SK-N-SH (cell line): ENCODE data around the gene IQCF2. TPM values are rescaled to one million over a fixed set of nuclear protein-coding genes. Genes with fewer than 3 reads are reported as not detected.

Experiments used
- CTCF ChIA-PET: fragments of 300-600, 350-600 bp; formaldehyde crosslinking; extraction: SDS; loops from one replicate; lab custom pipeline; 2021; lab: Yijun Ruan, JAX
- POLR2A ChIA-PET: fragments of 350-600 bp; sonication (Branson Sonifier 250); formaldehyde crosslinking; extraction: SDS; loops from one replicate; lab custom pipeline; 2020; ENCODE audit warnings: antibody characterized with exemption, inconsistent platforms; lab: Yijun Ruan, JAX
- DNase-seq: peaks from one replicate; pipeline ENCODE4 v3.0.0; 2012
- H2AFZ ChIP-seq: fragments of 200-600 bp; sonication (generic); 2 replicates; pipeline ENCODE4 v1.8.1; 2016; ENCODE audit warnings: antibody characterized with exemption, mild to moderate bottlenecking, low read depth
- H3F3A ChIP-seq: fragments of 200-600 bp; sonication (generic); replicated peaks from 2 replicates; pipeline ENCODE3; 2016; ENCODE audit warnings: antibody characterized with exemption, mild to moderate bottlenecking; ENCODE audit not compliant: insufficient read depth
- H3K27ac ChIP-seq, 2 experiments: fragments of 200-500 bp in 1 of 2; fragments of 200-600 bp in 1 of 2; sonication (Bioruptor generic) in 1 of 2; sonication (generic), shearing (Covaris generic) in 1 of 2; 2 replicates each; pipeline versions ENCODE4 v1.5.1 to v1.6.1; 2014 to 2016; ENCODE audit warnings: low read depth in 2 of 2, inconsistent platforms in 1 of 2, low read length in 1 of 2, mild to moderate bottlenecking in 1 of 2, mixed read lengths in 1 of 2
- H3K27me3 ChIP-seq: fragments of 200-600 bp; sonication (generic), shearing (Covaris generic); 2 replicates; pipeline ENCODE4 v1.6.1; 2016; ENCODE audit warnings: mixed run types; ENCODE audit not compliant: insufficient read depth
- H3K36me3 ChIP-seq, 2 experiments: fragments of 200-500 bp in 1 of 2; fragments of 200-600 bp in 1 of 2; sonication (Bioruptor generic) in 1 of 2; sonication (generic) in 1 of 2; replicated peaks in 1 of 2; 2 replicates each; pipeline versions ENCODE3 to v1.5.1; 2014 to 2016; ENCODE audit warnings: low read length in 1 of 2, mild to moderate bottlenecking in 1 of 2; ENCODE audit not compliant: insufficient read depth in 2 of 2, control insufficient read depth in 1 of 2
- H3K4me1 ChIP-seq, 2 experiments: fragments of 200-500 bp in 1 of 2; fragments of 200-600 bp in 1 of 2; sonication (Bioruptor generic) in 1 of 2; sonication (generic), shearing (Covaris generic) in 1 of 2; 2 replicates each; pipeline versions ENCODE4 v1.5.1 to v1.6.1; 2014 to 2016; ENCODE audit warnings: low read depth in 1 of 2, low read length in 1 of 2, mixed run types in 1 of 2; ENCODE audit not compliant: insufficient read depth in 2 of 2, control insufficient read depth in 1 of 2
- H3K4me2 ChIP-seq: fragments of 200-600 bp; sonication (generic), shearing (Covaris generic); 2 replicates; pipeline ENCODE4 v1.6.1; 2017; ENCODE audit warnings: mixed run types
- H3K4me3 ChIP-seq, 2 experiments: fragments of 200-500 bp in 1 of 2; fragments of 200-600 bp in 1 of 2; sonication (Bioruptor generic) in 1 of 2; sonication (generic), shearing (Covaris generic) in 1 of 2; 2 replicates each; pipeline versions ENCODE4 v1.5.1 to v1.8.1; 2014 to 2016; ENCODE audit warnings: low read depth in 2 of 2, inconsistent platforms in 1 of 2, low read length in 1 of 2, mild to moderate bottlenecking in 1 of 2, mixed read lengths in 1 of 2, moderate library complexity in 1 of 2
- H3K79me2 ChIP-seq: fragments of 200-600 bp; sonication (generic); 2 replicates; pipeline ENCODE4 v1.8.1; 2017; ENCODE audit warnings: mild to moderate bottlenecking; ENCODE audit not compliant: insufficient read depth
- H3K9ac ChIP-seq: fragments of 200-600 bp; sonication (generic); 2 replicates; pipeline ENCODE4 v1.6.1; 2017; ENCODE audit warnings: mixed run types
- H3K9me2 ChIP-seq: fragments of 200-600 bp; sonication (generic); 2 replicates; pipeline ENCODE4 v1.6.1; 2017; ENCODE audit warnings: mixed run types
- H3K9me3 ChIP-seq: fragments of 200-600 bp; sonication (generic); 2 replicates; pipeline ENCODE4 v1.6.1; 2017; ENCODE audit warnings: mixed run types, mild to moderate bottlenecking, moderate library complexity
- H4K20me1 ChIP-seq: fragments of 200-600 bp; sonication (generic); 2 replicates; pipeline ENCODE4 v1.6.1; 2017; ENCODE audit warnings: mild to moderate bottlenecking, mixed run types; ENCODE audit not compliant: insufficient read depth
- CHD2 ChIP-seq: fragments of 150-350 bp; IDR thresholded peaks from 2 replicates; pipeline ENCODE4 v1.6.1; 2018; ENCODE audit warnings: low read length; ENCODE audit not compliant: partially characterized antibody
- EZH2phosphoT487 ChIP-seq: fragments of 200-600 bp; sonication (generic); IDR thresholded peaks from 2 replicates; pipeline ENCODE4 v1.6.1; 2017; ENCODE audit warnings: low read depth, mixed run types, mild to moderate bottlenecking, antibody characterized with exemption, moderate library complexity, borderline replicate concordance
- GATA2 ChIP-seq: sonication (generic); formaldehyde crosslinking; IDR thresholded peaks from 2 replicates; pipeline ENCODE4 v1.5.0; 2020; ENCODE audit warnings: mild to moderate bottlenecking, missing genetic modification reagents
- JUND ChIP-seq: IDR thresholded peaks from 2 replicates; pipeline ENCODE4 v1.4.0; 2012
- MAX ChIP-seq: IDR thresholded peaks from 2 replicates; pipeline ENCODE4 v1.4.0; 2012; ENCODE audit warnings: low read depth
- MEF2A ChIP-seq: IDR thresholded peaks from 2 replicates; pipeline ENCODE4 v1.4.0; 2012; ENCODE audit warnings: low read depth, borderline replicate concordance
- RFX5 ChIP-seq: IDR thresholded peaks from 2 replicates; pipeline ENCODE4 v1.6.1; 2012; ENCODE audit warnings: mild to moderate bottlenecking, improper control_type of control experiment, low read length
- SMC3 ChIP-seq: IDR thresholded peaks from 2 replicates; pipeline ENCODE4 v1.6.1; 2012; ENCODE audit warnings: low read depth, low read length, improper control_type of control experiment
- TEAD4 ChIP-seq: IDR thresholded peaks from 2 replicates; pipeline ENCODE4 v1.4.0; 2012; ENCODE audit warnings: mild to moderate bottlenecking, borderline replicate concordance; ENCODE audit not compliant: insufficient read depth
- whole genome bisulfite sequencing: methylation state at CpG from one replicate; pipeline ENCODE4 v1.1.6; 2017; ENCODE audit warnings: low lambda C conversion rate; 5-methylcytosine and 5-hydroxymethylcytosine counted together
- polyA plus RNA-seq, 3 experiments: library from polyadenylated mRNA; depleted of rRNA; stranded (reverse); fragments of >200 nt; gene quantifications; 2 replicates each; pipeline ENCODE4 v1.2.3, GENCODE V29; 2012
- TF ChIP-seq, protein P1 (sequence below): fragments of 150-350 bp; IDR thresholded peaks from 2 replicates; pipeline ENCODE4 v1.6.1; 2017; ENCODE audit warnings: antibody characterized with exemption, low read length, low read depth, borderline replicate concordance
- TF ChIP-seq, protein P2 (sequence below): fragments of 150-350 bp; IDR thresholded peaks from 2 replicates; pipeline ENCODE4 v1.6.1; 2016; ENCODE audit warnings: mild to moderate bottlenecking, low read depth, low read length
- TF ChIP-seq, protein P3 (sequence below): IDR thresholded peaks from 2 replicates; pipeline ENCODE4 v1.4.0; 2012; ENCODE audit warnings: low read depth, borderline replicate concordance
- TF ChIP-seq, protein P4 (sequence below): IDR thresholded peaks from 2 replicates; pipeline ENCODE4; 2012

IQCF2 gene
- polyA plus RNA-seq, 1 of the 3 experiments (the other 2 are of a cell fraction): not detected

GRCh38 chr3:51873876-51874275, 12.5 kb downstream of the IQCF2 start (continued):
- TF ChIP-seq, protein P1, sequence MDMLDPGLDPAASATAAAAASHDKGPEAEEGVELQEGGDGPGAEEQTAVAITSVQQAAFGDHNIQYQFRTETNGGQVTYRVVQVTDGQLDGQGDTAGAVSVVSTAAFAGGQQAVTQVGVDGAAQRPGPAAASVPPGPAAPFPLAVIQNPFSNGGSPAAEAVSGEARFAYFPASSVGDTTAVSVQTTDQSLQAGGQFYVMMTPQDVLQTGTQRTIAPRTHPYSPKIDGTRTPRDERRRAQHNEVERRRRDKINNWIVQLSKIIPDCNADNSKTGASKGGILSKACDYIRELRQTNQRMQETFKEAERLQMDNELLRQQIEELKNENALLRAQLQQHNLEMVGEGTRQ: no peak

DNA sequence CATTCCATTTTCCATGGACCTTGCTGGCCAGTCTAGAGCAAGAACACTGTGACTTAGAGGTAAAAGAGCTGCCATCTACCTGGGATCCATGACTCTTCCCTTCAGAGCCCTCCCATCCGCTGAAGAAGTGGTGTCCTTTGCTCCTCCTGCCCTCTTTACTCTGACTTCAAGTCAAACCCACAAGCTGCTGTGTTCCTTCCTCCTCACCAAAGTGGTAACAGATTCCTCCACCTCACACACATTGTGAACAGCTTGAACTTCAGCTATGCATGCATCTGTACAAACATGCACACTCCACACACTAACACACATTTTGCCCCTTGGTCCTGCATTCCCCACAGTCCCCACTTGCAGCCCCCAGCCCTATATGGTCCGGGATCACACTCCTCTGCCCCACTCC, 13.0 kb downstream of the IQCF2 start:
- CTCF ChIA-PET: interaction anchor here (0.8 to 1.3 kb wide), 2 partner anchors 9 to 37 kb away, joined by 3 to 4 read pairs; no protein-coding TSS in a partner anchor
- H3K4me2 ChIP-seq: no peak overlapping the region
- POLR2A ChIA-PET: no interaction called here
- no peaks in the 10 kb centered on the region for H4K20me1 ChIP-seq
- no peaks in the 10 kb centered on the region for H3K9me3 ChIP-seq
- H3K79me2 ChIP-seq: no peaks in the 10 kb centered on the region
- H3K36me3 ChIP-seq: no peaks in the 10 kb centered on the region
- TF ChIP-seq EZH2phosphoT487 (no peak), MAX (no peak), TEAD4 (no peak), SMC3 (no peak), CHD2 (no peak), JUND (no peak), MEF2A (no peak), GATA2 (no peak), RFX5 (no peak)
- TF ChIP-seq, protein P2, sequence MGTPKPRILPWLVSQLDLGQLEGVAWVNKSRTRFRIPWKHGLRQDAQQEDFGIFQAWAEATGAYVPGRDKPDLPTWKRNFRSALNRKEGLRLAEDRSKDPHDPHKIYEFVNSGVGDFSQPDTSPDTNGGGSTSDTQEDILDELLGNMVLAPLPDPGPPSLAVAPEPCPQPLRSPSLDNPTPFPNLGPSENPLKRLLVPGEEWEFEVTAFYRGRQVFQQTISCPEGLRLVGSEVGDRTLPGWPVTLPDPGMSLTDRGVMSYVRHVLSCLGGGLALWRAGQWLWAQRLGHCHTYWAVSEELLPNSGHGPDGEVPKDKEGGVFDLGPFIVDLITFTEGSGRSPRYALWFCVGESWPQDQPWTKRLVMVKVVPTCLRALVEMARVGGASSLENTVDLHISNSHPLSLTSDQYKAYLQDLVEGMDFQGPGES: no peak
- TF ChIP-seq, protein P3, sequence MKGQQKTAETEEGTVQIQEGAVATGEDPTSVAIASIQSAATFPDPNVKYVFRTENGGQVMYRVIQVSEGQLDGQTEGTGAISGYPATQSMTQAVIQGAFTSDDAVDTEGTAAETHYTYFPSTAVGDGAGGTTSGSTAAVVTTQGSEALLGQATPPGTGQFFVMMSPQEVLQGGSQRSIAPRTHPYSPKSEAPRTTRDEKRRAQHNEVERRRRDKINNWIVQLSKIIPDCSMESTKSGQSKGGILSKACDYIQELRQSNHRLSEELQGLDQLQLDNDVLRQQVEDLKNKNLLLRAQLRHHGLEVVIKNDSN: no peak
- TF ChIP-seq, protein P4, sequence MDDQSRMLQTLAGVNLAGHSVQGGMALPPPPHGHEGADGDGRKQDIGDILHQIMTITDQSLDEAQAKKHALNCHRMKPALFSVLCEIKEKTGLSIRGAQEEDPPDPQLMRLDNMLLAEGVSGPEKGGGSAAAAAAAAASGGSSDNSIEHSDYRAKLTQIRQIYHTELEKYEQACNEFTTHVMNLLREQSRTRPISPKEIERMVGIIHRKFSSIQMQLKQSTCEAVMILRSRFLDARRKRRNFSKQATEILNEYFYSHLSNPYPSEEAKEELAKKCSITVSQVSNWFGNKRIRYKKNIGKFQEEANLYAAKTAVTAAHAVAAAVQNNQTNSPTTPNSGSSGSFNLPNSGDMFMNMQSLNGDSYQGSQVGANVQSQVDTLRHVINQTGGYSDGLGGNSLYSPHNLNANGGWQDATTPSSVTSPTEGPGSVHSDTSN: no peak
- TF ChIP-seq, all 33 proteins: peak for 0
- no peak overlapping the region for H3K9ac ChIP-seq
- H3K4me1 ChIP-seq: no peaks in the 10 kb centered on the region
- no peaks in the 10 kb centered on the region for H3K27me3 ChIP-seq
- H3K27ac ChIP-seq: no peak overlapping the region
- no peak for DNase-seq
- H3K9me2 ChIP-seq: no peaks in the 10 kb centered on the region
- 23% methylated on average over 2 of the region's 2 CpGs for WGBS
- H3K4me3 ChIP-seq: no peak overlapping the region
- H3F3A ChIP-seq: no peaks in the 10 kb centered on the region
- H2AFZ ChIP-seq: no peak overlapping the region
